NT2/D1 (cell line): ENCODE measurements around the gene FES.
A peak's percentile ranks its signal among the peaks of the same experiment; 100 is the strongest.
"Not testable (repeated sequence)": the region's sequence is repeated elsewhere in the genome, so short reads cannot be mapped to it uniquely, and the experiment has no call there.

Experiments used
- DNase-seq: peaks from one replicate; pipeline ENCODE4 v3.0.0-alpha.2; 2011; ENCODE audit warnings: low read depth, low spot score
- H3K27me3 ChIP-seq: 2 replicates; pipeline ENCODE4 v1.6.0; 2011; ENCODE audit warnings: mild to moderate bottlenecking; ENCODE audit not compliant: insufficient read length, insufficient read depth
- H3K36me3 ChIP-seq: 2 replicates; pipeline ENCODE4 v1.6.1; 2011; ENCODE audit warnings: mild to moderate bottlenecking, low read length, mixed read lengths; ENCODE audit not compliant: insufficient read depth, insufficient read length
- H3K4me1 ChIP-seq: 2 replicates; pipeline ENCODE4 v1.5.1; 2011; ENCODE audit not compliant: insufficient read depth, insufficient read length
- H3K4me3 ChIP-seq: 2 replicates; pipeline ENCODE4 v1.5.1; 2011; ENCODE audit warnings: low read depth; ENCODE audit not compliant: insufficient read length
- H3K9ac ChIP-seq: 2 replicates; pipeline ENCODE4 v1.6.0; 2011; ENCODE audit warnings: low read depth; ENCODE audit not compliant: insufficient read length
- H3K9me3 ChIP-seq: 2 replicates; pipeline ENCODE4 v1.5.1; 2011; ENCODE audit warnings: mild to moderate bottlenecking, low read length; ENCODE audit not compliant: insufficient read depth
- SUZ12 ChIP-seq: IDR thresholded peaks from 2 replicates; pipeline ENCODE4 v1.6.1; 2011; ENCODE audit not compliant: insufficient read length, insufficient read depth; ENCODE audit errors: extremely low read depth
- YY1 ChIP-seq: IDR thresholded peaks from 2 replicates; pipeline ENCODE4 v1.6.1; 2011; ENCODE audit not compliant: insufficient read length, insufficient read depth
- ZNF274 ChIP-seq: IDR thresholded peaks from 2 replicates; pipeline ENCODE4 v1.6.1; 2011; ENCODE audit warnings: mild to moderate bottlenecking, low read depth, low read length

FES gene

DNA sequence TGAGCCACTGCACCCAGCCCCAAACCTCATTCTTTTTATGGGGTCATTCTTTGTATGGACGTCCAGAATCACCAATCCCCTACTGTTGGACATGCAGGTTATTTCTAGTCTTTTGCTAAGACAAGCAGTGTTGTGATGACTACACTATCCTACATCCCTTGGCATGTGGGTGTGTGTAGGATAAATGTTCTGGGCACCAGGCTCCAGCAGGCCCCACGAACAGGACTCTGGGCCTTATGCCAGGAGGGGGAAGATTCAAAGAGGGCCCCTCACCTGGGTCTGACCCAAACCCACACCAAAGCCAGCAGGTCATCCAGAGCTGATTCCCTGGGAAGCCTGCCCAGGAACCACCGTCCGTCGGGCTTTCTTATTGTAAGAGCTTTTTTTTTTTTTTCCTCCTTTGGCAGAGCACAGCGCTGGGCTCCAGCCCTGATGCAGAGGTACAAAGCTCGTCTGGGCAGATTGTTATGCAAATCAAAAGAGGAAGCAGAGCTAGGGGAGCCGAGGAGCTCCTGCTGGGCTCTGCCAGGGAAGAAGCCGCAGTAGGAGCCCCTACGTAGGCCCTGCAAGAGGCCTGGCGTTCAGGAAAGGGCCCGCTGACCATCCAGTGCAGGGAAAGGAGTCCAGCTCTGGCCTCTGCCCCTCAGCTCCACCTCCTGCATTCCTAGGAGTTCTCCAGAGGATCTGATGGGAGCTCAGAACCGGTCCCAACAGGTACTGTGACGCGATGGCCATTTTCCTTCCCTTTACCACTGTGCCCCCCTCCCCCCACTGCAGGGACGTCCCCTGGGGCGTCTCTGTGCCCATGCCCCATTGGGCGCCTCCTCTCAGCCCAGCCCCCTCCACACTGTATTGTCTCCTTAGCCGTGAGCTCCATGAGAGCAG, 44.9 kb upstream of the FES start:
- peak overlapping the region; percentile 25 for H3K4me3 ChIP-seq
- peak; percentile 90 for DNase-seq
- H3K4me1 ChIP-seq: peaks cover 29% of the 10 kb centered on the region
- peak overlapping the region; percentile 65 for H3K9ac ChIP-seq
- TF ChIP-seq SUZ12 (no peak), YY1 (no peak), ZNF274 (no peak)
- no peaks in the 10 kb centered on the region for H3K27me3 ChIP-seq
- no peaks in the 10 kb centered on the region for H3K9me3 ChIP-seq
- no peaks in the 10 kb centered on the region for H3K36me3 ChIP-seq

DNA sequence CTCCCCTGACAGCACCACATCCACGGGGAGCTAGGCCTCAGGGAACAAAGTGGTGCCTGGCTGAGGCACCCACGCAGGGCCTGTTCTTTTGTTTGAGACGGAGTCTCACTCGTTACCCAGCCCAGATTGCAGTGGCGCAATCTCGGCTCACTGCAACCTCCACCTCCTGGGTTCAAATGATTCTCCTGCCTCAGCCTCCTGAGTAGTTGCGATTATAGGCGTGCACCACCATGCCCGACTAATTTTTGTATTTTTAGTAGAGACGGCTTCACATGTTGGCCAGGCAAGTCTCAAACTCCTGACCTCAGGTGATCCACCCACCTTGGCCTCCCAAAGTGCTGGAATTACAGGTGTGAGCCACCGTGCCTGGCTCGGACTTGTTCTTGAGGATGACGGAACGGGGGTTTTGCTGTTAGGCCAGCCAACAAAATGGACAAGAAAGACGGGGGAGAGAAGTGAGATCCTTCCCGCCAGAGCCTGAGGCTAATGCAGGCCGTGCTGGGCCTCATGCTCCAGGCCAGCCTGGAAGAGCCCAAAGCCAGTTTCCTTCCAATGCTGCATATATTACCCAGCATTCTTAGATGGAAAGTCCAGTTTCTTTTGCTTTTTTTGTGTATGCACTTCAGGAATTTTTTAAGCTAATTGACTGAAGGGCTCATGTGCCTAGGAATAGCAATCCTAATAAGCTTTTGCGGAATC, 44.0 kb upstream of the FES start:
- H3K4me1 ChIP-seq: peaks cover 36% of the 10 kb centered on the region
- H3K9me3 ChIP-seq: no peaks in the 10 kb centered on the region
- no peaks in the 10 kb centered on the region for H3K27me3 ChIP-seq
- no peak for TF ChIP-seq YY1
- TF ChIP-seq ZNF274: no peak
- no peak for TF ChIP-seq SUZ12
- DNase-seq: no peak
- peak overlapping the region; percentile 25 for H3K4me3 ChIP-seq
- peak overlapping the region; percentile 65 for H3K9ac ChIP-seq
- no peaks in the 10 kb centered on the region for H3K36me3 ChIP-seq

DNA sequence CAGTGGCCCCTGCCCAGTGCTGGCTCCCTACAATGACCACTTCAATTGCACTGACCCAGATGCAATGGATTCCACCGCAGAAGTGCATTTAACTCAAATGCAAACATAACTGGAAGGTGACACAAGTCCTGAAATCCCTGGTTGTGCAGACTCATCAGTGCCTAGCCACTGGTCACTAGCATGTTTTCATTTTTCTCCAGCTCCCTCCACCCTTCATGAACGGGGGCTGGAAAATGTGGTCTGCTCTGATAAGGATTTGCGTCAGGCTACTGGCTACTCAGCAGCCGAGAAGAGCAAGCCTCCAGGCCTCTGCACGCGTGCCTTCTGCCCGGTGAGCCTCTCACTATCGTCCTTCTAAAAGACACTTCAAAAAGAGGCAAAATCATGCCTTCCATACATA, 43.4 kb upstream of the FES start:
- no peak for DNase-seq
- H3K36me3 ChIP-seq: no peaks in the 10 kb centered on the region
- no peak for TF ChIP-seq SUZ12
- TF ChIP-seq ZNF274: no peak
- TF ChIP-seq YY1: no peak
- H3K9me3 ChIP-seq: no peaks in the 10 kb centered on the region
- no peaks in the 10 kb centered on the region for H3K27me3 ChIP-seq
- peaks cover 40% of the 10 kb centered on the region for H3K4me1 ChIP-seq
- H3K9ac ChIP-seq: no peak overlapping the region
- no peak overlapping the region for H3K4me3 ChIP-seq

DNA sequence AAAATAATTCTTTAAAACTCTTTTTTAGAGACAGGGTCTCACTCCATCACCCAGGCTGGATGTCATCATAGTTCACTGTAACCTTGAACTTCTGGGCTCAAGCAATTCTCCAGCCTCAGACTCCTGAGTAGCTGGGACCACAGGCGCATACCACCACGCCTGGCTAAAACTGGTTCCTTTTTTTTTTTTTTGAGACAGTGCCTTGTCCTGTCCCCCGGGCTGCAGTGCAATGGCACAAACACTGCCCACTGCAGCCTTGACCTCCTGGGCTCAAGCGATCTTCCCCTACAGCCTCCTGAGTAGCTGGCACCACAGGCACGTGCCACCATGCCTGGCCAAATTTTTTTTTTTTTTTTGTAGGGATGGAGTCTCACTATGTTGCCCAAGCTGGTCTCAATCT, 39.6 kb upstream of the FES start:
- Histone ChIP-seq H3K9me3 (no peaks in the 10 kb centered on the region), H3K9ac (no peak overlapping the region), H3K36me3 (no peaks in the 10 kb centered on the region), H3K27me3 (no peaks in the 10 kb centered on the region), H3K4me1 (peaks cover 23% of the 10 kb centered on the region), H3K4me3 (no peak overlapping the region)
- TF ChIP-seq YY1 (no peak), SUZ12 (no peak), ZNF274 (no peak)
- no peak for DNase-seq

DNA sequence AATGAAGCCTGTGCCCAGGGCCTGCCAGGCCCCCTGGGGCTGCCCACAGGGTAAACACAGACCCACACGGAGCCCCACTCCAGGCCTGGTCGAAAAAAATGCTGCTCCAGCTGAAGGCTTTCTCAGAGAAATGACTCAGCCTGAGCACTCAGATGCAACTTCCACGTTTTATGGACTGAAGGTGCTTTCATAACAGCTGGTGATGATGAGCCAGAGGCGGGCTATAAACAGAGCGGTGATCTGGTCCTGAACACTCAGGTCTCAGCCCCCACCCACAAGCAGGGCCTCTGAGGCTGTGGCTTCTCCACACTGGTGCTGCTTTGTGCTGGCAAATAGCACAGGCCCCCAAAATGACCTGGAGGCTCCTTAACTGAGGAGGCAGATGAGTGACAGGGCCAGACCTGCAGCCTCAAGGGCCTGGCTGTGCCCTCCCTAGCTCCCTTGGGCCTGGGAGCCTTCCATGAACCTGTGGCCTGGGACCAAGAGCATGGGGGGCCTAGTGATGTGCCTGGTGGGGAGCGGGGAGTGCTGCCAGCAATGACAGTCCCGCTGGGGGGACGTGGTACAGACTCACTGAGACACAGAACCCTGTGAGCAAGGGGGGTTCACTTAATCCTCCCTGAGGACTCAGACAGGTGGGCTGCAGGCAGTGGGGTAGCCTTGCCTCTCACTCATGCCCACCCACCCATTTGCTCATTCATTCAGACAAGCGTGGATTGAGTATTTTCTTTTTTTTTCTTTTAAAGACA, 38.9 kb upstream of the FES start:
- DNase-seq: no peak
- Histone ChIP-seq H3K36me3 (no peaks in the 10 kb centered on the region), H3K4me3 (no peak overlapping the region), H3K27me3 (no peaks in the 10 kb centered on the region), H3K9ac (peak overlapping the region; percentile 44), H3K4me1 (peaks cover 18% of the 10 kb centered on the region), H3K9me3 (no peaks in the 10 kb centered on the region)
- TF ChIP-seq ZNF274 (no peak), SUZ12 (no peak), YY1 (no peak)

DNA sequence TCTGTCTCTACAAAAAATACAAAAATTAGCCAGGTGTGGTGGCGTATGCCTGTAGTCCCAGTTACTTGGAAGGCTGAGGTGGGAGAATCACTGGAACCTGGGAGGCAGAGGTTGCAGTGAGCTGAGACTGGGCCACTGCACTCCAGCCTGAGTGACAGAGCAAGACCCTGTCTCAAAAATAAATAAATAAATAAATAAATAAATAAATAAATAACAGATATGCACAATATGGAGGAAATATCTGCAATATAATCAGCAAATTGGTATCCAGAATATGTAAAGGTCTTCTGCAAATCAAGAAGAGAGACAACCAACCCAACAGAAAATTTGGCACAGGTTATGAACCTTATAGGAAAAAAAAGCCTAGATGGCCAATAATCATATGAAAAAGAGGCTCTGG, 34.9 kb upstream of the FES start:
- H3K4me1 ChIP-seq: peaks cover 13% of the 10 kb centered on the region
- H3K9ac ChIP-seq, H3K9me3 ChIP-seq, H3K4me3 ChIP-seq, H3K36me3 ChIP-seq, H3K27me3 ChIP-seq, DNase-seq: not testable (repeated sequence)

DNA sequence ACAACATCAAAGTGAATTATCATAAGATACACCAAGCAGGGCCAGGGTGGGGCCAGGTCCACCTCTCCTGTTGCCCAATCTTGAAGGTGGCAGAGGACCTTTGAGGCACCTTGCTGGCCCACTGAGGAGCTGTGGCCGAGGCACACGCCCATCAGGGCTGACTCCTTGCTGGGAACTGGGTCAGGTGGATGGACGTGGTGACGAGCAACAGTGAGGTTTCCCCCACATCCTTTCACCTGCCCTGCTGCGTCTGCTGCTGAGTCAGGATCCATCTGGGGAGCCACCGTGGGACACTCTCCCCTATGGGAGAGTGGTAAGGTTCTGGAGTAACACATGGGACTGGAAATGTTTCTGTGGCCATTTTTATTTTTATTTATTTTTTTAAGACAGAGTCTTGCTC, 33.2 kb upstream of the FES start:
- no peaks in the 10 kb centered on the region for H3K36me3 ChIP-seq
- DNase-seq: no peak

More for the DNA sequence above, 33.2 kb upstream of the FES start:
- Histone ChIP-seq H3K4me3 (no peak overlapping the region), H3K4me1 (peaks cover 2% of the 10 kb centered on the region), H3K9ac (no peak overlapping the region), H3K9me3 (no peaks in the 10 kb centered on the region), H3K27me3 (no peaks in the 10 kb centered on the region)
- no peak for TF ChIP-seq ZNF274
- TF ChIP-seq SUZ12: no peak
- TF ChIP-seq YY1: no peak
